OCI-M2 (cell line): ENCODE data around the gene ZNF200.
"Not testable (repeated sequence)": the region's sequence is repeated elsewhere in the genome, so short reads cannot be mapped to it uniquely, and the experiment has no call there.

ENCODE experiments used
- DNase-seq: peaks from one replicate; lab custom pipeline; 2025; ENCODE audit not compliant: unreplicated experiment; lab: John Stamatoyannopoulos, UW

The ZNF200 gene

DNA sequence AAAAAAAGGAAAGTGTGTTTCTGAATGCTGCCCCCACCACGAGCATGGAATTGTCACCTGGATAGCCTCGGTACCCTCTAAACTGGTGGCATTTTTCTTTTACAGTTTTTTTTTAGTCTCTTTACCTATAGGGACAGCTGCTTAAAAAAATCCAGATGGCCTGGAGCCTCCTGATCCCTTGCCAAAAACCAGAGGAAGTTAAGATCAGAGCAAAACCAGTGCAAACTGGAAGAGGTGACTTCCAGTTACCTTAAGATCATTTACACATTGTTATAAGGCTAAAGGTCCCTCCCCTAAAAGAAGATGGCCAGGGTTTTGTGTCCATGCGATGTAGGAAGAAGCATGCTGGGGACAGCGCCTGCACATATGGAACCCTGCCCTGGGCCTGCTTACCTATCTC is 18.0 kb upstream of the ZNF200 start:
- DNase-seq = no peak

DNA sequence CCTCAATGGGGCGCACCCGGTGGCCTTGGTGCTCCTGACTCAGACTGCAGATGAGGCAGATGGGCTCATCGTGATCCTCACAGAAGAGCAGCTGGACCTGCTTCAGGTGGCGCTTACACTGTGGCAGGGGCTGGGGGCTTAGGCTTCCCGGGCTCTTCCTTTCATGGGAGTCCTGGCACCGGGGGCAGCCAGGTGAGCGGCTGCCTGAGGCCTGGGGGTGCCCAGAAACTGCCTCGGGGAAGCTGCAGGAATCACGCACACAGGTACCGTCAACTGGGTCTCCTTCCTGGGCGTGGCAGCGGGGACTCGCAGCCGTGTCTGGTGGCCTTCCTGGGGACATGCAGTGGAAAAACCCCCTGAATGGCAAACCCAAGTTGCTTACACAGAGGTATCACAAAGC is 14.5 kb upstream of the ZNF200 start:
- no peak for DNase-seq

DNA sequence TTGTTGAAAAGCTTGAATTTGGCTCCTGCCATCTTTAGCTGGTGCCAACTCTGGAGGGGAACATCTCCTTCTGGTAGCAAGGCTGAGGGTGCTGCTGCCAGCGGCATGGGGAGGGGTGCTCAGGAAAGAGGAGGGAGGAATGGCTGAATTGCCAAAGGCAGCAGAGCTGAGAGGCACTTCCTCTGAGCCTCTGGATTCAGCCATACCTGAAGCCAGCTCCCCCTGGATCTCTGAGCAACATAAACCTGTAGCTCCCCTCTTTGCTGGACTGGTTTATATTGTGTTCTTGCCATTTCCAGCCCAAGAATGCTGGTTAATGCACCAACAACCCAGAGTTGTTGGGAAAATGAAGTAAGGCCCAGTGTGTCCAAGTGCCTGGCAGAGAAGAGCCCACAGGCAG is 14.1 kb upstream of the ZNF200 start:
- no peak for DNase-seq

DNA sequence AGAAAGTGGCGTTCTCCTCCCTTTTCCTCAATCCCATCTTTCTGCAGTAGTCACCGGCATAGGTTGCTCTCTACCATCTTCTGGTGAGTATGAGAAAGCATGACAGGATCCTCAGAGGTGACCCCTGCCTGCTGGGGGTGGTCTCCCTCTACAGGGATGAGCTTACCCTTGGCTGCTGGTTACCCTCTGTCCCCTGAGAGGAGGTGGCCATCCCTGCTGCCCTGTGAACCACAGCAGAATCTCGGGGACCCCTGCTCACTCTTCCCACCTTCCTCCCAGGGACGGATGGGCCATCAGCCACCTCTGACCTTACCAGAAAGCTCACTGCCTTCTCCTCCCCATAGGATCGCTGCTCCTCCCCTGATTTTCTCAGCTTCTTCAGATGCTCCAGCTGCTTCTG is 13.6 kb upstream of the ZNF200 start:
- no peak for DNase-seq

DNA sequence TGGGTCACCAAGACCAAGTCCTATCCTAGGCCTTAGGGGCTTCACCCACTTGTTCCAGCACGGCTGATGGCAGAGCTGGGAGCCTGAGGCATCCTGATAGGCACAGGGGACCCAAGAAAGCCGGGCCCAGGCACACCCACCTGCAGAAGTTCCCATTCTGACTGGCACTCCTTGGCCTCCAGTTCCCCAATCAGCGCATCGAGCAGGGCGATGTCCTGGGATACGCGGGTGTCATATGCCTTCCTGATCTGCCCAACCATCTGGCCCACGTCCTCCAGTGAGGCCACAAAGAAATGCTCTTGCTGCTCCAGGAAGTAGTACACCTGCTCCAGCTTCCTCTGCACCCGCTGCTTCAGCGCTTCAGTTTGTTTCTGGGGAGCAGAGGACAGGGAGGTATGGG is 11.9 kb upstream of the ZNF200 start:
- no peak for DNase-seq

DNA sequence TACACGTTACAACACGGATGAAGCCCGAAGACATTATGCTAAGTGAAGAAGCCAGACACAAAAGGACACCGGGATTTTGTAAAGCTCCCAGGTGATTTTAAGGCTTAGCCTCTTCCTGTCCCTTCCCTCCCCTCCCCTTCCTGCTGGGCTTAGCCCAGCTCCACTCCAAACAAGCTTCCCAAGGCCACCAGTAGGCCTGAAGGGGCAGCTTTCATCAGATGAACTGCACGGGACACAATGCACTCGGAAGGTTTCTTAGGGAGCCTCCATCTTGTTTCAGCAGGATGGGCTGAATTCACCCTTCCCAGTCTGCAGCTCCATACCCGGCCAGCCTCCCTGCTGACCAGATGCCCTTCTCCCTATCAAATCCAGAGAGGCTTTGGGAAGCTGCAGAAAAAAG is 11.0 kb upstream of the ZNF200 start:
- DNase-seq = no peak

DNA sequence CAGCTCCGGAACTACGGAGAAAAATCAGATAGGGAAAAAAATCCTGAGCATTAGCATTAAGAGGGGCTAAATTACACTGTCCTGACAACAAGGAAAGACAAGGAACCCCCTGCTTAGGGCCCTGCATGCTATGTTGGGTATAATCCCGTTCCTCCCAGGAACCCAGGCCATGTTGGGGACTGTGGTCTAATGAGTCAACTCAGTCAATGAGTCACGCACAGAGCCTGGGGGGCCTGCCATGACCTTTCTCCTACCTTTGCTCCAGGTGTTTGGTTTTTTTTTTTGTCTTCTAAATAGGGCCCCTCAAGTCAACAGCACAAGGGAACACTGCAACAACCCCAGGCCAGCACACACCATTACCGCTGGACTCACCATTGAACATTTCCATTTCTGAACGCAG is 8.9 kb upstream of the ZNF200 start:
- DNase-seq = no peak

DNA sequence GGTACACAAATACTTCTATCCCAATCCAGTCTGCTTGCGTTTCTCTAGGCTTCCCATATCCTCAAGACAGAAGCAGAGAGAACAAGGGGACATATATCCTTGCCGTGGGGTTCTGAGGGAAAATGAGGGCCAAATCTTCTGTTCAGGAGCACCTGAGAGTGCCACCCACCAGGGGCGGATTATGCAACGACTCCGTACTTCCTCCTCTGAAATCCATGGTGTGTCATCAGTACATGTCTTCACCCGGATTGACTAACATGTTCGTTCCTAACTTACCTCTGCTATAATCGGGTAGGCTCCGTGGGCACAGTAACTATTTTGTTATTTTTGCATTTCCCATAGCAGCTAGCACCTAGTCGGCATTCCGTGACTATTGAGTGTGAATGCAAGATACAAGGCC is 7.8 kb upstream of the ZNF200 start:
- DNase-seq = no peak

DNA sequence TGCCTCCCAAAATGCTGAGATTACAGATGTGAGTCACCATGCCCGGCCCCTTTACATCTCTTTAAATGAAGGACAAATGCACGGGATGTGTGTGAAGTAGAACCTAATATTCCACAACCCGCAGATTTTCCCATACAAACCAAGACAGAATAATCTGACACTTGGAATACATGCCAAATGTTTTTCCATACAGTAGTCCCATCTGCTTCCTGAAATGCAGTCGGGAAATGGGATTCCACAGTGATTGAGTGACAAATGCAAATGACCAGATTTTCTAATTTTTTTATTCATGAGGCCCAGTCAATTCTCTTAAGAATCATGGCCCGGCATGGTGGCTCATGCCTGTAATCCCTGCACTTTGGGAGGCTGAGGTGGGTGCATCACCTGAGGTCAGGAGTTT is 6.8 kb upstream of the ZNF200 start:
- DNase-seq = no peak

DNA sequence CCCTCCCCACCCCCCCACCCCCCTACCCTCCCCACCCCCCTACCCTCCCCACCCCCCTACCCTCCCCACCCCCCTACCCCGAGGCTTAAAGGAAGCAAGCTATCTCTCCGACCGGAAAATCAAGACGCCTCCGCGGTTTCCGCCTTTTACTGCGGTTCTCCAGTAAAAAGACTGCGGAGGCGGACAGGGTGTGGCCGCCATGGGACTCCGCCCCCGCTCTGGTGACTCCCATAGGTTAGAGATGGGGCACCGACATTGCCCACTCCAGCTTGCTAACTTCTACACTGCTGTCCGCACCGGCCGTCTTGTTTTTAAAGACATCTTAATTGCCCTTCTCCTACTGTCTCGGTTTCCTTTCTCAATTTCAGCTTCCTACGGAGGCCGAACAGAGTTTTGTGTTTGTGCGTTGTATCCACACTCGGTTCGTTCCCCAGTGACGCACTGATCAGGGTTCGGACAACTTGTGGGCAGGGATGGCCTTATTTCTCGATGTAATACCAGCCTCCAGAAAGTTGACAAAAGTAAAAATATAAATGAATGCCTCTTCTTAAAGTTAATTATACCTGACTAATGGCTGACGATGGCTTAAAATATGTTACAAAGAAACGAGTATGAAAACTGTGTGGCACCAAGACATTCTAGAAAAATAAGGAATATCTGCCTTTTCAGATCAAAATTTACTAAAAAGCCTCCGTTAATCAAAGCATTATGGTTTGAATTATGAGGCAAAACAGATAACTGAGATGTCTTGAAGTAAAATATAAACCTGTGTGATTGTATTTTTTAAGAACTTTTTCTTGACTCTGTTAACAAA is 1.1 kb upstream of the ZNF200 start:
- DNase-seq = no peak

DNA sequence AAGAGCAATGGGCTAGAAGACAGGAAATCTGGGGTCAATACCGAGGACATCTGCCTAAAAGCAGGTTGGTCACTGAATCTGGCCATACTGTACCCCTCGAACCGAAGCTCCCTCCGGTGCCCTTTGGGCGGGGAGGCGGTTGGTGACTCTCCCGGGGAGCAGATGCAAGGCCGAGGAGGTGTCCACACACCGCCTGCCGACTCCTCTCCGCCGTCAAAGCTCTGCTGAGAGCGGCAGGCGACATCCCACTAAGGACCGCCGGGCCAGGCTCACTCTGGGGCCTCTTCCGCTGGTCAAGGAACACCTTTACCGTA is 458 bp downstream of the ZNF200 start:
- no peak for DNase-seq

DNA sequence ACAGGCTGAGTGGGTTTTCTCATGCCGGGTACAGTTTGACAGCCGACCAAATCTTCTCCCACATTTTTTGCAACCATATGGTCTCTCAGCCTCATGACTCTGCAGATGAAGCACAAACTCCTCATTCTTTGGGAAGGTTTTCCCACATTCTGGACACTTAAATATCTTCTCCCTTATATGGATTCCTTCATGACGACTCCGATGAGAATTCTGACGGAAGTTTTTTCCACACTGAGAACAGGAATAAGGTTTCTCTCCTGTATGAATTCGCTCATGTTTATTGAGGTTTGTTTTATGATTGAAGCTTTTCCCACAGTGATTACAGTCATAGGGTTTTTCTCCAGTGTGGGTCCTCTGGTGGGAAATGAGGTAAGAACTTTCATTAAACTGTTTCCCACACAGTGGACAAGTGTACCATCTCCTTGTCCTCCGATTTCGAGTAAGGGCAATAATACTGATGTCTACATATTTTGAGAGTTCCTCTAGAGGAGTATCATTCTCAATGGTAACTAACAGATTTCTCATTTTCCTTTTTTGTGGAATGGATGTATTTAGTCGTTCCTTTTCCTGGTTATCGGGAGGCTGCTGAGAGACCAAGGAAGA is 10.9 kb downstream of the ZNF200 start:
- DNase-seq = no peak

DNA sequence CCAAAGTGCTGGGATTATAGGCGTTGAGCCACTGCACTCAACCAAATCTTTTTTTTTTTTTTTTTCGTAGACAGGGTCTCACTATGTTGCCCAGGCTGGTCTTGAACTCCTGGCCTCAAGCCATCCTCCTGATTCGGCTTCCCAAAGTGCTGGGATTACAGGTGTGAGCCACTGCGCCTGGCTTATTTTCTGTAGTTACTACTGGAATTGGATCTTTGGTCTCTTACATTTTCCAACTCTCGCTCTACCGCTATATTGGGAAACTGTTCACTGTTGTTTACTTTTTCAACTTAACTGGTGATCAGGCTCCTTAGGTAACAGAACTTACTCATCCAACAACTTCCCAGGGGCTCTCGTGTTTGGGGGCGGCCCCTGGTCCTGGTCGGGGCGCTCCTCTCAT is 14.1 kb downstream of the ZNF200 start:
- DNase-seq = no peak

DNA sequence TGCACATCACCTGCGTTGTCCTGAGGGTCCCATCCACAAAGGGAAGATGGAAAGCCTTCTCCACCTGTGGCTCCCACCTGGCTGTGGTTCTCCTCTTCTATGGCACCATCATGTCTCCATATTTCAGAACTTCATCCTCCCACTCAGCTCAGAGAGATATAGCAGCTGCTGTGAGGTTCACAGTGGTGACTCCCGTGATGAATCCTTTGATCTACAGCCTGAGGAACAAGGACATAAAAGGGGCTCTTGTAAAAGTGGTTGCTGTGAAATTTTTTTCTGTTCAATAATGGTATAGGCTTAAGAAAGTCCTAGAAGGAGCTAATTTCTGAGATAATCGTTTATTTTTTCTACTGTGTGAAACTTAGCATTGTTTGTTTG is 18.7 kb downstream of the ZNF200 start:
- no peak for DNase-seq

DNA sequence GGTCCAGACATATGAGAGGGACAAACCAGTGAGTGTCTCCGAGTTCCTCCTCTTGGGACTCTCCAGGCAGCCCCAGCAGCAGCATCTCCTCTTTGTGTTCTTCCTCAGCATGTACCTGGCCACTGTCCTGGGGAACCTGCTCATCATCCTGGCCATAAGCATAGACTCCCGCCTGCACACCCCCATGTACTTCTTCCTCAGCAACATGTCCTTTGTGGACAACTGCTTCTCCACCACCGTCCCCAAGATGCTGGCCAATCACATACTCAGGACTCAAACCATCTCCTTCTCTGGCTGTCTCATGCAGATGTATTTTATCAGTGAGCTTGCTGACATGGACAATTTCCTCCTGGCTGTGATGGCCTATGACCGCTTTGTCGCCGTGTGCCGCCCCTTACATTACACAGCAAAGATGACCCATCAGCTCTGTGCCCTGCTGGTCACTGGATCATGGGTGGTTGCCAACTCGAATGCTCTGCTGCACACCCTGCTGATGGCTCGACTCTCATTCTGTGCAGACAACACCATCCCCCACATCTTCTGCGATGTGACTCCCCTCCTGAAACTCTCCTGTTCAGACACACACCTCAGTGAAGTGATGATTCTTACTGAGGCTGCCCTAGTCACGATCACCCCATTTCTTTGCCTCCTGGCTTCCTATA is 19.2 kb downstream of the ZNF200 start:
- DNase-seq = no peak

DNA sequence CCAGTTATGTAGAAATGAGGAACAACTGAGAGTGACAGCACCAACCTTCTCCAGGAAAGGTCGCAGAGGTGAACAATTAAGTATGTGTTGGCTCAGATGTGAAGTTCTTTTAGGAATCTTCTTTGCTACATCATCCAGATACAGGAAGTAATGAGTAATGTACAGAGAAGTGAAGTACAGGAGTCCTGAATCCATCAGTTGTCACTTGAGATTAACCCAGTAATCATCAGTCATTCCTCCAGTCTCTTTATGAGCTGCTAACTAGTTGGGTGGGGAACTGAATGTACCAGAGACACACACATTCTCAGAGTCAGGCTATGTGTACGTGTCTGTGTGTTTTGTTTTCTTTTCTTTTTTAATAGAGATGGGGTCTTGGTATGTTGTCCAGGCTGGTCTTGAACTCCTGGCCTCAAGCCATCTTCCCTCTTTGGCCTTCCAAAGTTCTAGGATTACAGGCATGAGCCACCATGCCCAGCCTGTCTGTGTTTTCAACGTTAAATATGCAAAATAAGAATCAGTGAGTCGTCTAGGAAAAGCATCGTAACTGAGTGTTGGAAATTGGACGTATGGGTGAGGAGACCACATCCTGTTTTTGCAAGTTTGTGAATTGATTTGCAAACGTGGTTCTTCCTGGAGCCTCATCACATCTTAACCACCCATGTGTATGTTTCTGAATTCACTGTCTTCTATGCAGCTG is 19.9 kb downstream of the ZNF200 start:
- no peak for DNase-seq

DNA sequence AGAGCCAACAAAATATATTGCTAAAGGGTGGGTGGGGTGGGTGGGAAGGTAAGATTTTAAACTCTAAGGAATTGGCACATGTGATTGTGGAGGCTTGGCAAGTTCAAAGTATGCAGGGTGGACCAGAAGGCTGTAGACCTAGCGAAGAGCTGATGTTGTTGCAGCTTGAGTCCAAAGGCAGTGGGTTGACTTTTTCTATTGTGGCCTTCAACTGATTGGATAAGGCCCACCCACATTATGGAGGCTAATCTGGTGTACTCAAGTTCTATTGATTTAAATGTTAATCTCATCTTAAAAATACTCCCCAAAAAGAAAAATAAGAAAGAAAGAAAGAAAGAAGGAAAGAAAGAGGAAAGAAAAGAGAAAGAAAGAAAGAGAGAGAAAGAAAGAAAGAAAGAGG is 22.4 kb downstream of the ZNF200 start:
- DNase-seq = no peak

DNA sequence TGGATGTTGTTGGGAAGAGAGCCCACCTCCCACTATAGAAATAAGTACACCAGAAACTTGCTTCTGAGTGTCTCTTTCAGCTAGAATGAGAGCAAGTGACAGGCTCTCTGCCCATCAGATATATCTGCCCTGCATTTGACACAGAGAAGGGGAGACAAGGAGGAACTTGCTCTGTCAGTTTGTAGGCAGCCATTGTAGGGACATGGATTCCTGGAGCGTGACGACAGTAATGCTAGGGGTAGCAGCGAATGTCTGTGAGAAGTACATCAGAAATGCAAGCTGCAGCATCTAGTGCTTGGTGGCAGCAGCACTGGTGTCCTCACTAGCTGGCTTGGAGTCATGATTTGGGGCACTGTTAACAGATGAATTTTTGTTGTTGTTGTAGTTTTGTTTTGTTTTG is 23.0 kb downstream of the ZNF200 start:
- no peak for DNase-seq

DNA sequence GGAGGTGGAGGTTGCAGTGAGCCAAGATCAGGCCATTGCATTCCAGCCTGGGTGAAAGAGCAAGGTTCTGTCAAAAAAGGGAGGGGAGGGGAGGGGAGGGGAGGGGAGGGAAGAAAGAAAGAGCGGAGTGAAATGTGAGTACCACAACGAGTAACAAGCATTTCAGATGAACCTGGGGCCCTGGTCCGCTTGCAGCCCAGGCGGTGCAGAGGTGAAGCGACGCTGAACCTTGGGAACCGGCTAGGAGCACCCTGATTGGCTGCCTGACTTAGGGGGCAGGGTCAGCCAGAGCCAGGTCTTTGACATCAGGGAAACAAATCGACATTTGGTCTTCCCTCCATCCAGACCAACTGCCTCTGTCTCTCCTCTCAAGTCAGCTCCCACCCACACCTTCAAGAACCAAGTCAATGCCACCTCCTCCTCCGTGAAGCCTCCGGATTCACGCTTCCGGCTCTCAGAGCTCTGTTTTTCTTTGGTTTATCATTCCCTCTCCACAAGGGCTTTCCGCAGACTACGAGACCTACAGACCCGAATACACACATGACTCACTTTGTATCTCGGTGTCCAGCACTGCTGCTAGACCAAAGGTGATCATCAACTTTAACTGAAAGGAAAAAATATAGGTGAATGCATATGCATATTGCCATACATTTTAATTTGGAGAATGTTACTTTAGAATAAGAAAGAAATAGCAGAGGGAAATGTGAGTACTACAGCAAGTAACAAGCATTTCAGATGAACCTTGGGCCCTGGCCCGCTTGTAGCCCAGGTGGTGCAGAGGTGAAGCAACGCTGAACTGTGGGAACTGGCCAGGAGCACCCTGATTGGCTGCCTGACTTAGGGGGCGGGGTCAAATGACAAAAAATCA is 27.6 kb downstream of the ZNF200 start:
- no peak for DNase-seq

DNA sequence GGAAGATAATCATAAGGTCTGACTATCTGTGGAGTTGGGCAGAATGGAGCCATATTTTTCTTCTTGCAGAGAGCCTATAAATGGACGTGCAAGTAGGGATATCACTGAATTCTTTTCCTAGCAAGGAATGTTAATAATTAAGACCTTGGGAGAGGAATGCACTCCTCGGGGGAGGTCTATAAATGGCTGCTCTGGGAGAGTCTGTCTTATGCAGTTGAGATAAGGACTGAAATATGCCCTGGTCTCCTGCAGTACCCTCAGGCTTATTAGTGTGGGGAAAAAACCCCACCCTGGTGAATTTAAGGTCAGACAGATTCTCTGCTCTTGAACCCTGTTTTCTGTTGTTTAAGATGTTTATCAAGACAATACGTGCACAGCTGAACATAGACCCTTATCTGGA is 29.0 kb downstream of the ZNF200 start:
- not testable (repeated sequence) for DNase-seq

DNA sequence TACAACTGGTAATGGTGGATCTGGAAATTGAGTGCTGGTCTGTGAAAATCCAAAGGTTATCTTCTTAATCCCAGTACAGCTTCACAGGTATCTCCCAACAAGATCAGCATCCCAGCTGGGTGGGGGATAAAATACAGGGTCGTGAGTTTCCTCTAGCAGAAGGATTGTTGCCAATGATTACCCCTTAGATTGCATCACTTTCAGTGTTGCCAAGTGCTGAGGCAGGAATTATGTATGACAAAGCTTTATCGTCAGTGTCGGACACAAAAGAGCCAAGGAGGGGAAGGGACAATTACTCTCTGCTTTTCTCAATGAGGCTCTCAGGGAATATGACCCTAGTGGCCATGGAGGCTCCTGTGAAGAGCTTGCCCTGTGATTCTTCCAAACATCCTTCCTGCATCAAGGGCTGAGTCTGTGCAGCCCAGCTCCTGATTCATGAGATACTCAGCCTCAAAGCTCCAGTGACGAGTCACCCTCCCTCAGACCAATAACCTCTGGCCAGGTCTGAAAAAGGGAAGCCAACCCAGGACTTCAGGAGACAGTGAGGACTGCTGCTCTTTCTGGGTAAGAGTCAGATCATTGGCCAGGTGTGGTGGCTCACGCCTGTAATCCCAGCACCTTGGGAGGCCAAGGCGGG is 31.9 kb downstream of the ZNF200 start:
- DNase-seq = no peak
